HepG2 (cell line): ENCODE measurements around the gene PRSS38. TPM values are rescaled to one million over a fixed set of nuclear protein-coding genes. Genes with fewer than 3 reads are reported as not detected.

Experiments used
- ATAC-seq: fragments of 200-7000 bp; cut with Tn5 transposase; 3 replicates; pipeline ENCODE4 v1.9.1; 2020; ENCODE audit warnings: mild to moderate bottlenecking, moderate library complexity
- BruUV-seq: library from RNA; stranded (reverse); fragments of 400-500 nt; replicated peaks from 2 replicates; lab custom pipeline; 2021; lab: Mats Ljungman, UMichigan
- CTCF ChIA-PET: fragments of 300-600 bp; formaldehyde crosslinking; extraction: SDS; loops from one replicate; lab custom pipeline; 2021; ENCODE audit warnings: low total read pairs, inconsistent platforms, low intra/inter-chr PET ratio; lab: Yijun Ruan, JAX
- POLR2A ChIA-PET: fragments of 350-600 bp; sonication (Branson Sonifier 250); formaldehyde crosslinking; loops from one replicate; lab custom pipeline; 2020; ENCODE audit warnings: antibody characterized with exemption, inconsistent platforms; lab: Yijun Ruan, JAX
- DNase-seq: peaks from one replicate; pipeline ENCODE4 v3.0.0-alpha.2; 2015; ENCODE audit warnings: low spot score
- FAIRE-seq: peaks from 3 replicates; lab custom pipeline; 2011; peaks lifted over from hg19 to GRCh38; lab: Jason Lieb, UNC
- H2AFZ ChIP-seq: one replicate; pipeline ENCODE4 v1.6.1; 2011; ENCODE audit warnings: low read length, inconsistent platforms
- H3K27ac ChIP-seq: fragments of 300-600 bp; 3 replicates; pipeline ENCODE4 v1.8.0; 2011; ENCODE audit warnings: mixed run types, mild to moderate bottlenecking, mixed read lengths, low read length, inconsistent platforms; ENCODE audit not compliant: insufficient read depth; ENCODE audit errors: extremely low read length
- H3K27me3 ChIP-seq, 2 experiments: fragments of 200-600 bp in 1 of 2; 2 replicates in 1 of 2; 3 replicates in 1 of 2; pipeline versions ENCODE4 v1.6.0 to v1.8.0; 2011; ENCODE audit warnings: low read length in 2 of 2, mild to moderate bottlenecking in 2 of 2, moderate library complexity in 2 of 2, inconsistent platforms in 1 of 2; ENCODE audit not compliant: insufficient read depth in 2 of 2, control insufficient read depth in 1 of 2
- H3K36me3 ChIP-seq, 2 experiments: fragments of 200-600 bp in 1 of 2; replicated peaks in 1 of 2; 2 replicates in 1 of 2; 3 replicates in 1 of 2; pipeline versions ENCODE4 v1.5.1 to v1.8.0; 2011; ENCODE audit warnings: low read length in 2 of 2, inconsistent platforms in 1 of 2; ENCODE audit not compliant: insufficient read depth in 2 of 2, control insufficient read depth in 1 of 2
- H3K4me1 ChIP-seq: 2 replicates; pipeline ENCODE4 v1.5.1; 2012; ENCODE audit warnings: low read length, inconsistent platforms; ENCODE audit not compliant: insufficient read depth
- H3K4me2 ChIP-seq: 2 replicates; pipeline ENCODE4 v1.6.0; 2011; ENCODE audit warnings: low read depth, low read length, inconsistent platforms
- H3K4me3 ChIP-seq, 3 experiments: fragments of 200-600 bp in 1 of 3; sonication (generic), shearing (Covaris generic) in 1 of 3; replicated peaks in 1 of 3; 2 replicates each; pipeline ENCODE4 v1.5.1; 2011 to 2016; ENCODE audit warnings: low read length in 3 of 3, inconsistent platforms in 2 of 3, low read depth in 2 of 3, mild to moderate bottlenecking in 2 of 3, control low read depth in 1 of 3, mixed read lengths in 1 of 3; ENCODE audit not compliant: insufficient read depth in 1 of 3
- H3K79me2 ChIP-seq: one replicate; pipeline ENCODE4 v1.6.1; 2011; ENCODE audit warnings: low read length, inconsistent platforms; ENCODE audit not compliant: insufficient read depth
- H3K9ac ChIP-seq: 2 replicates; pipeline ENCODE4 v1.6.0; 2011; ENCODE audit warnings: mild to moderate bottlenecking, low read depth, low read length, inconsistent platforms; ENCODE audit not compliant: insufficient read depth
- H3K9me3 ChIP-seq: 2 replicates; pipeline ENCODE4 v1.5.1; 2012; ENCODE audit warnings: mild to moderate bottlenecking, low read length
- H4K20me1 ChIP-seq: 2 replicates; pipeline ENCODE4 v1.6.0; 2011; ENCODE audit warnings: inconsistent platforms, mild to moderate bottlenecking, low read length, moderate library complexity; ENCODE audit not compliant: insufficient read depth
- DZIP1 ChIP-seq: sonication (generic); formaldehyde crosslinking; IDR thresholded peaks from 2 replicates; pipeline ENCODE4 v1.5.0; 2020; ENCODE audit warnings: mild to moderate bottlenecking, missing genetic modification reagents
- HDAC1 ChIP-seq: sonication (generic); formaldehyde crosslinking; IDR thresholded peaks from 2 replicates; pipeline ENCODE4 v1.5.1; 2020; ENCODE audit warnings: mild to moderate bottlenecking, missing genetic modification reagents
- JDP2 ChIP-seq: sonication (generic); formaldehyde crosslinking; IDR thresholded peaks from 2 replicates; pipeline ENCODE4 v1.8.1; 2022; ENCODE audit warnings: missing genetic modification reagents, borderline replicate concordance
- KDM5B ChIP-seq: sonication (generic); formaldehyde crosslinking; IDR thresholded peaks from 2 replicates; pipeline ENCODE4 v1.4.0; 2020; ENCODE audit warnings: missing genetic modification reagents, mild to moderate bottlenecking, borderline replicate concordance
- KDM6A ChIP-seq: IDR thresholded peaks from 2 replicates; pipeline ENCODE4 v1.6.1; 2016; ENCODE audit warnings: low read depth
- MXI1 ChIP-seq: IDR thresholded peaks from 3 replicates; pipeline ENCODE4 v1.6.1; 2012; ENCODE audit warnings: low read depth, low read length, inconsistent platforms, borderline replicate concordance
- PHF5A ChIP-seq: IDR thresholded peaks from one replicate; pipeline ENCODE4 v1.6.1; 2018; ENCODE audit warnings: low read depth, missing genetic modification reagents; ENCODE audit not compliant: unreplicated experiment
- PLRG1 ChIP-seq: fragments of 450-650 bp; conservative IDR thresholded peaks from 2 replicates; pipeline ENCODE4 v1.6.1; 2016
- RBAK ChIP-seq: sonication (generic); formaldehyde crosslinking; IDR thresholded peaks from 2 replicates; pipeline ENCODE4 v1.5.1; 2020; ENCODE audit warnings: mild to moderate bottlenecking, missing genetic modification reagents
- ZEB1 ChIP-seq: IDR thresholded peaks from 2 replicates; pipeline ENCODE4 v1.6.1; 2012; ENCODE audit warnings: mild to moderate bottlenecking, low read depth, inconsistent platforms; ENCODE audit not compliant: insufficient replicate concordance
- ZNF446 ChIP-seq: sonication (generic); formaldehyde crosslinking; IDR thresholded peaks from 2 replicates; pipeline ENCODE4 v1.5.0; 2020; ENCODE audit warnings: mild to moderate bottlenecking, missing genetic modification reagents
- ZNF724P ChIP-seq: sonication (generic); formaldehyde crosslinking; IDR thresholded peaks from 2 replicates; pipeline ENCODE4 v1.8.0; 2022; ENCODE audit warnings: missing genetic modification reagents, borderline replicate concordance
- WGBS: methylation state at CpG from one replicate; pipeline ENCODE4 v1.1.6; 2017; ENCODE audit warnings: low lambda C conversion rate; 5-methylcytosine and 5-hydroxymethylcytosine counted together
- in situ Hi-C: cut with HindIII; loops from 2 replicates; pipeline ENCODE4 v1.10.0; 2017; ENCODE audit warnings: low pct_unique_long_range_greater_than_20kb; ENCODE audit not compliant: extremely low pct_ligation_motif_present
- intact Hi-C: fragments of 100-400 bp; cut with micrococcal nuclease; formaldehyde crosslinking; loops from one replicate; pipeline ENCODE4 v1.10.0; 2022; ENCODE audit not compliant: unreplicated experiment
- polyA plus RNA-seq, 8 experiments: library from polyadenylated mRNA; depleted of rRNA in 3 of 8; stranded (reverse) in 7 of 8; unstranded in 1 of 8; fragments of >200 nt; fragmentation: Illumina TruSeq in 4 of 8; extraction: Trizol in 4 of 8; gene quantifications; 2 replicates each; pipeline versions ENCODE4 v1.2.1 to v1.2.3, GENCODE V29; 2011 to 2016; ENCODE audit warnings: low read depth in 4 of 8, missing spikeins in 1 of 8, mixed read lengths in 1 of 8; ENCODE audit not compliant: insufficient read depth in 1 of 8
- total RNA-seq, 5 experiments: library from RNA; depleted of rRNA; stranded (reverse); fragments of >200 nt; fragmentation: Illumina TruSeq; extraction: Trizol; gene quantifications; 2 replicates each; pipeline ENCODE4 v1.2.3, GENCODE V29; 2016; ENCODE audit warnings: low read depth in 1 of 5
- TF ChIP-seq, protein P1 (sequence below): sonication (generic); formaldehyde crosslinking; IDR thresholded peaks from 2 replicates; pipeline ENCODE4 v1.4.0; 2020; ENCODE audit warnings: missing genetic modification reagents, borderline replicate concordance
- TF ChIP-seq, protein P2 (sequence below): sonication (generic); formaldehyde crosslinking; IDR thresholded peaks from 2 replicates; pipeline ENCODE4 v1.5.1; 2020; ENCODE audit warnings: missing genetic modification reagents, mild to moderate bottlenecking, borderline replicate concordance
- TF ChIP-seq, protein P3 (sequence below): IDR thresholded peaks from 2 replicates; pipeline ENCODE4 v1.6.1; 2016; ENCODE audit warnings: low read depth

Gene PRSS38
- total and polyA plus RNA-seq, 2 of the 13 experiments (the other 11 are each of a cell fraction or from before 2014, with no cell fraction given) = not detected

GRCh38 chr1:227854189-227854588, 38.7 kb downstream of the PRSS38 start (continued):
- TF ChIP-seq, protein P1, sequence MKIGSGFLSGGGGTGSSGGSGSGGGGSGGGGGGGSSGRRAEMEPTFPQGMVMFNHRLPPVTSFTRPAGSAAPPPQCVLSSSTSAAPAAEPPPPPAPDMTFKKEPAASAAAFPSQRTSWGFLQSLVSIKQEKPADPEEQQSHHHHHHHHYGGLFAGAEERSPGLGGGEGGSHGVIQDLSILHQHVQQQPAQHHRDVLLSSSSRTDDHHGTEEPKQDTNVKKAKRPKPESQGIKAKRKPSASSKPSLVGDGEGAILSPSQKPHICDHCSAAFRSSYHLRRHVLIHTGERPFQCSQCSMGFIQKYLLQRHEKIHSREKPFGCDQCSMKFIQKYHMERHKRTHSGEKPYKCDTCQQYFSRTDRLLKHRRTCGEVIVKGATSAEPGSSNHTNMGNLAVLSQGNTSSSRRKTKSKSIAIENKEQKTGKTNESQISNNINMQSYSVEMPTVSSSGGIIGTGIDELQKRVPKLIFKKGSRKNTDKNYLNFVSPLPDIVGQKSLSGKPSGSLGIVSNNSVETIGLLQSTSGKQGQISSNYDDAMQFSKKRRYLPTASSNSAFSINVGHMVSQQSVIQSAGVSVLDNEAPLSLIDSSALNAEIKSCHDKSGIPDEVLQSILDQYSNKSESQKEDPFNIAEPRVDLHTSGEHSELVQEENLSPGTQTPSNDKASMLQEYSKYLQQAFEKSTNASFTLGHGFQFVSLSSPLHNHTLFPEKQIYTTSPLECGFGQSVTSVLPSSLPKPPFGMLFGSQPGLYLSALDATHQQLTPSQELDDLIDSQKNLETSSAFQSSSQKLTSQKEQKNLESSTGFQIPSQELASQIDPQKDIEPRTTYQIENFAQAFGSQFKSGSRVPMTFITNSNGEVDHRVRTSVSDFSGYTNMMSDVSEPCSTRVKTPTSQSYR (CRISPR knock-in tag) = no peak
- TF ChIP-seq PLRG1 = no peak
- TF ChIP-seq HDAC1 (CRISPR knock-in tag) = no peak
- TF ChIP-seq KDM6A (CRISPR knock-in tag) = no peak
- TF ChIP-seq ZEB1 = no peak
- TF ChIP-seq, protein P2, sequence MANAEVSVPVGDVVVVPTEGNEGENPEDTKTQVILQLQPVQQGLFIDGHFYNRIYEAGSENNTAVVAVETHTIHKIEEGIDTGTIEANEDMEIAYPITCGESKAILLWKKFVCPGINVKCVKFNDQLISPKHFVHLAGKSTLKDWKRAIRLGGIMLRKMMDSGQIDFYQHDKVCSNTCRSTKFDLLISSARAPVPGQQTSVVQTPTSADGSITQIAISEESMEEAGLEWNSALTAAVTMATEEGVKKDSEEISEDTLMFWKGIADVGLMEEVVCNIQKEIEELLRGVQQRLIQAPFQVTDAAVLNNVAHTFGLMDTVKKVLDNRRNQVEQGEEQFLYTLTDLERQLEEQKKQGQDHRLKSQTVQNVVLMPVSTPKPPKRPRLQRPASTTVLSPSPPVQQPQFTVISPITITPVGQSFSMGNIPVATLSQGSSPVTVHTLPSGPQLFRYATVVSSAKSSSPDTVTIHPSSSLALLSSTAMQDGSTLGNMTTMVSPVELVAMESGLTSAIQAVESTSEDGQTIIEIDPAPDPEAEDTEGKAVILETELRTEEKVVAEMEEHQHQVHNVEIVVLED (CRISPR knock-in tag) = no peak
- no peak for TF ChIP-seq RBAK (CRISPR knock-in tag)

GRCh38 chr1:227855687-227856086, 40.2 kb downstream of the PRSS38 start:
- ChIA-PET POLR2A (no interaction called here), CTCF (no interaction called here)
- Histone ChIP-seq H3K27me3 (peaks cover 0 to 3% of the 10 kb centered on the region in 2 experiments; a peak in 2 of 5 replicates), H3K27ac (no peak overlapping the region), H2AFZ (no peak overlapping the region), H3K9me3 (no peaks in the 10 kb centered on the region), H3K79me2 (no peaks in the 10 kb centered on the region), H3K9ac (no peak overlapping the region), H3K4me2 (no peak overlapping the region), H3K4me3 (no peak overlapping the region), H4K20me1 (no peaks in the 10 kb centered on the region), H3K36me3 (no peaks in the 10 kb centered on the region), H3K4me1 (no peaks in the 10 kb centered on the region)
- DNase-seq (no peak), ATAC-seq (no peak), FAIRE-seq (no peak)
- in situ Hi-C loops (no loop called here), intact Hi-C loops (no loop called here)
- 20% methylated on average over 4 of the region's 4 CpGs for WGBS
- BruUV-seq = no TSS peak
- TF ChIP-seq, protein P3, sequence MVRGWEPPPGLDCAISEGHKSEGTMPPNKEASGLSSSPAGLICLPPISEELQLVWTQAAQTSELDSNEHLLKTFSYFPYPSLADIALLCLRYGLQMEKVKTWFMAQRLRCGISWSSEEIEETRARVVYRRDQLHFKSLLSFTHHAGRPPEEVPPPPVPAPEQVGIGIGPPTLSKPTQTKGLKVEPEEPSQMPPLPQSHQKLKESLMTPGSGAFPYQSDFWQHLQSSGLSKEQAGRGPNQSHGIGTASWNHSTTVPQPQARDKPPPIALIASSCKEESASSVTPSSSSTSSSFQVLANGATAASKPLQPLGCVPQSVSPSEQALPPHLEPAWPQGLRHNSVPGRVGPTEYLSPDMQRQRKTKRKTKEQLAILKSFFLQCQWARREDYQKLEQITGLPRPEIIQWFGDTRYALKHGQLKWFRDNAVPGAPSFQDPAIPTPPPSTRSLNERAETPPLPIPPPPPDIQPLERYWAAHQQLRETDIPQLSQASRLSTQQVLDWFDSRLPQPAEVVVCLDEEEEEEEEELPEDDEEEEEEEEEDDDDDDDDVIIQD (CRISPR knock-in tag) = no peak
- TF ChIP-seq JDP2 (CRISPR knock-in tag) = no peak
- no peak for TF ChIP-seq ZNF446 (CRISPR knock-in tag)
- no peak for TF ChIP-seq PHF5A (CRISPR knock-in tag)
- TF ChIP-seq ZNF724P = no peak
- no peak for TF ChIP-seq KDM5B (CRISPR knock-in tag)
- TF ChIP-seq MXI1 = no peak
- TF ChIP-seq DZIP1 (CRISPR knock-in tag) = no peak
